ENCODE results near the gene SLC9A3.

Gene SLC9A3

GRCh38 chr5:440401-441201, 83.6 kb downstream of the SLC9A3 start:
- DNase-seq: no peak

- no peak for DNase-seq
Observed at GRCh38 chr5:439636-440035, 84.6 kb downstream of the SLC9A3 start.

- no peak for DNase-seq
Observed at GRCh38 chr5:439181-439580, 85.1 kb downstream of the SLC9A3 start.

GRCh38 chr5:438481-438981, 85.7 kb downstream of the SLC9A3 start:
- no peak for DNase-seq

DNA sequence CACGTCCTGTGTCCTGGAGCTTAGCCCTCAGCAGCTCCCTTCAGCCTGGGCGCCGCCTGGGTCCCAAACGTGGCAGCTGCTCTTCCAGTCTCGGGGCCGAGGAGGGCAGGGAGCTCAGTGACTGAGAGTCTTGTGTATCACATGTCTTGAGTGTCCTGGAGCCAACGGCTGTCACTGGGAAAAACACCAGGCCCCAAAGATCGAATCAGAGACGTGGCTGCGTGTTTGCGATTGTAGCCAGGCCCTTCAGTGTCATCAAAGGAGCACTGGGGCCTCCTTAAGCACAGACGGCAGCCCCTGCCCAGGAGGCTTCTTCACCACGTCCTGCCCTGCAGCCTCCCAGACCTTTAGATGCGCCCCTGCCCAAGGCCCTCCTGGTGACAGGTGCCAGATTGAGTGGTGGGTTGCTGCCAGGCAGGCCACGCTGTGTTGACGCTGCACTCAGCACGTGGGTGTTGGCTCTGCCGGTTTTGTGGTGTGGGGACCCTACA, 86.9 kb downstream of the SLC9A3 start:
- no peak for DNase-seq

DNA sequence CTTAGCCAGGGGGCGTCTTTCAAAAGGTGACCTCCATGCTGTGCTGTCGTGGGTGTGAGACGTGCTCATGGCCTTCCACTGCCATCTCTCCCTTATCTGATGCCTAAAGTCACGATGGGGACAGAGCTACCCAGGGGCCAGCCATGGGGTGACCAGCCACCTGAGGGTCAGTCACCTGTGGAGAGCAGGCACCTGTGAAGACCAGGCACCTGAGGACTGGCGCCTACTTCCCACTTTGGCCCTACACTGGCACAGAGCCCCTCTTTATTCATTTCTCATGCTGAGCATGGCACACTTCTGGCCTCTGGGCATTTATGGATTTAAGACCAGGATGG, 87.6 kb downstream of the SLC9A3 start:
- DNase-seq: no peak

DNA sequence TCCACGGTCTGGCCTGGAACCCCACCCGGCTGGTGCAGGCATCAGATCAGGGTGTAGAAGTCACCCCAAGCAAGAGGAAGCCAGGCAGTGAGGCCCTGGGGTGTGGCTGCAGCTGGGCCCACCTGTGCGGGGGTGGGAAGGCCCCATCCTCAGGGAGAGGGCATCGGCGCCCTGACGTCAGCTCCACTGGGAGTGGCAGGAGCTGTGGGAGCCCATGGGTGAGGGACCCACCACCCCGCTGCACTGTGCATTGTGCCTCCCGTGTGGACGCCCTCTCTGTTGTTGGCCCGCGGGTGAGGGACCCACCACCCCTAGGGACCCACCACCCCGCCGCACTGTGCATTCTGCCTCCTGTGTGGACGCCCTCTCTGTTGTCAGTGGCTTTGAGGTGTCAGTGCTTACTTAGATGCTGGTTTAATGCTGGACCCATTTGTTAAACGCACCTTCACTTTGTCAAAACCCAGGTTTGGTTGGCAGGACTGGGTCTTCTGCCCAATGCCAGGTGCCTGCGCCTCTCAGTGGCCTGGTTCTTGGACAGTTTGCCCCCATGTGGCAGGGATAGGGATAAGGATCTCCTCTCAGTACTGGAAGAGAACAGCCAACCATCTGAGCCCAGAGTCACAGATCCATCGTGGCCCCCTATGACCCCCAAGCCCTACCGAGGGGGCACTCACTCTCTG, 88.1 kb downstream of the SLC9A3 start:
- no peak for DNase-seq

DNA sequence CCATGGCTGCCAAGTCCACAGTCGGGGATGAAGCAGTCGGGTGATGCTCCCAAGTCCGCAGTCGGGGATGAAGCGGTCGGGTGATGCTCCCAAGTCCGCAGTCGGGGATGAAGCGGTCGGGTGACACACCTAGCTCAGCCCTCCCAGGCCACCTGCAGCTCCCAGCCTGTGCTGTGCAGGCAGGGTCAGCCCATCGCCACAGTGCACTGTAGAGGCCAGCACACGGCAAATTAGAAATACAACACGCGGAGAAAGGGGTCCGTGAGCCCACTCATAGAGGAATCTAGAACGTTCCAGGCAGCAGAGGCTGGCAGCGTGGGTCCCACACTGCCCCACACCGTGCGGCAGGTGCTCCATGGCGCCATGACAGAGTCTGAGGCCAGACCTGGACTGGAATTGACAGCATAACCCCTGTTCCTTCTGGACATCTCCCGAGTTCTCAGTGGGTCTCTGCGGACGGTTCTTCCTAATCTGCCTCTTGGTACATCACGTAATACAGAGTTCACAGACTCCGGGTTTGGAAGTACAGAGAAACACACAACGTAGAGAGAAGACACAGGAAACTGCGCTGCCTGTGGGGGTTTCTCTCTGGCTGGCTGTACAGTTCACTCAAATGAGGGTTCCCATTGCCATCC, 89.0 kb downstream of the SLC9A3 start:
- no peak for DNase-seq

- DNase-seq: no peak
Observed at GRCh38 chr5:434443-435146, 89.7 kb downstream of the SLC9A3 start.

DNA sequence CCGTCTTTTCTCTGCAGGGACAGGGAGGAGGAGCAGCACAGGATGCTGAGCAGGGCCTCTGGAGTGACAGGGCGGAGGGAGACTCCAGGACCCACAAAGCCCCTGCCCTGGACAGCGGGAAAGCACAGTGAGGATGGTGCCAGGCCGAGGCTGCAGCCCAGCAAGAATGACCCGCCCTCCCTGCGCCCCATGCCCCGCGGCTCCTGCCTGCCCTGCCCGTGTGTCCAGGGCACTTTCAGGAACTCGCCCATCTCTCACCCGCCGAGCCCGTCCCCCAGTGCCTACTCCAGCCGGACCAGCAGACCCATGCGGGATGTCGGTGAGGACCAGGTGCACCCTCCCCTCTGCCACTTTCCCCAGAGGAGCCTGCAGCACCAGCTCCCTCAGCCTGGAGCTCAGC, 90.4 kb downstream of the SLC9A3 start:
- DNase-seq: no peak

- no peak for DNase-seq
Observed at GRCh38 chr5:432928-433791, 91.1 kb downstream of the SLC9A3 start.

GRCh38 chr5:432201-432927, 91.9 kb downstream of the SLC9A3 start:
- no peak for DNase-seq

DNA sequence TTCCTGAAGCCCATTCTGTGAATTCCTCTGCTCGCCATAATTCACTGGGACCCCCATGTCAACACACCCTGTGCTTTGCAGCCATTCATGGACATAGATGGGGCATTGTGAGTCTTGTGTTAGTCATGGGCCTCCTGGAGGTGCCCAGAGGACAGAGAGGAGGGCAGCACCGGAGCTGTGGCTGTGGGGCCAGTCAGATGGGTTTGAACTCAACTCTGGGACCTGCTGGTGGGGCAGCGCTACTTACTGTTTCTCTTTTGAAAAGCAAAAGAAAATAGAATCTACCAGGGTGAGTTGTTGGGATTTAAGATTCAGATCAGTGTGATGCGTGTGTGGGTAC, 92.6 kb downstream of the SLC9A3 start:
- no peak for DNase-seq

DNA sequence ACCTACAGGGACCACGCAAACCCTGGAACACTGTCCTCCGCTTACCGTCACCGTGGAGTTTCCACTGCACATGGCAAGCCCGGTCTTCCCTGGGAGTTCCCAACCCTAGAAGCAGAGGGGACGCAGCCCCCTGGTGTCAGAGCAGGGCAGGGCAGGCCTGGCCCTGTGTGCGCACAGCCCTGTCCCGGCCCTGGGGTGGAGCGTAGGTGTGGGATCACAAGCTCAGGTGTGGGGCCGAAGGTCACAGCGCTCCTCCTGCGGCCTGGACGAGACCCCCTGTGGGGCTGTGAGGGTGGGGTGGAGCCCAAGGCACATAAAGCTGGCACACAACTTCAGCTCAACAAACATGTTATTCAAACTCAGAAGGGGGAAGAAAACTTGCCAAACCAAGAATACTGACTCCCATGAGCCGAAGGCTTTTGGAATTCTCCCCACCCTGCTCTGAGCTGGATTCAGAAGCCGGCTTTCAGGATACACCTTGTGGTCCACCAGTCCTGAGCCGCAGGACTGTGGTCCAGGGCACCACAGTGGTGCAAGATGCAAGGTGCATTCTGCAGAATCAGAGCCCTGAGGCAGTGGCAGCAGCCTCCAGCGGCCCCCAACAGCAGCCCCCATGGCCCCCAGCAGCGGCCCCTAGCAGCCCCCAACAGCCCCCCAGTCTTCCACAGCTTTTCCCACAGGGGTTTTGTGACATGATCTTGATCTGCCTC, 93.1 kb downstream of the SLC9A3 start:
- no peak for DNase-seq

GRCh38 chr5:430214-430925, 93.9 kb downstream of the SLC9A3 start:
- no peak for DNase-seq

DNA sequence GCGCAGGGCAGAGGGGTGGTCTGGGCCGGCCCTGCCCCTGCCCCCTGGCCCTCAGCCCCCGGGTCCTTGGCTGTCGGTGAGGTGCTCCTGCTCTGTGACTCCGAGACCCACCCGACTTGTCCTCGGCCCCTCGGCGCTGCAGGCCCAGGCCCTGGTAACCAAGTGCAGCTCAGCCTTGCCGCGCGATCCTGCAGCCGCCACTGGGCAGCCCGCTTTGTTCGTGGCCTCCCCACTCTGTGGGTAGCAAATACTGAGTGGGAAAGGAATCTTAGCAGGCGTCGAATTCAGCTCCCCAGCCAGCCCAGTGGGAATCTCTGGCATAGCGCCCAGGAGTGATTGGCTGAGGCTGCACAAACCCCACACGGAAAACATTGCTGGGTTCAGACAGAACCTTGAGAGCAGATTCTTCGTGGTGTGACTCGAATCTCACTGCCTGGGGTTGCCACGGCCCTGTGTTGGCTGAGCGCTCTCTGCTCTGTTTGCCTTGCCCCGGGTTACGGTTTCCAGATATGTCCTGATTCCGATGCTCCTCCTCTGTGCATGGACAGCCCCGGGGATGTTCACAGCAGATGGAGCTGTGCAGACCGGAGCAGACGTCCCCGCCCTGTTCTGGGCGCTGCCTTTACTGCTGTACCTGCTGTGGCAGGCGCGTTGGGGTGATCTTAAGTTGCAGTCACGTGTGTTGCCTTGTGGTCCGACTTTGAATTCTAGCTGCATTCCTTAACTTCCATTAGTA, 94.6 kb downstream of the SLC9A3 start:
- peak; percentile 8 for DNase-seq

DNA sequence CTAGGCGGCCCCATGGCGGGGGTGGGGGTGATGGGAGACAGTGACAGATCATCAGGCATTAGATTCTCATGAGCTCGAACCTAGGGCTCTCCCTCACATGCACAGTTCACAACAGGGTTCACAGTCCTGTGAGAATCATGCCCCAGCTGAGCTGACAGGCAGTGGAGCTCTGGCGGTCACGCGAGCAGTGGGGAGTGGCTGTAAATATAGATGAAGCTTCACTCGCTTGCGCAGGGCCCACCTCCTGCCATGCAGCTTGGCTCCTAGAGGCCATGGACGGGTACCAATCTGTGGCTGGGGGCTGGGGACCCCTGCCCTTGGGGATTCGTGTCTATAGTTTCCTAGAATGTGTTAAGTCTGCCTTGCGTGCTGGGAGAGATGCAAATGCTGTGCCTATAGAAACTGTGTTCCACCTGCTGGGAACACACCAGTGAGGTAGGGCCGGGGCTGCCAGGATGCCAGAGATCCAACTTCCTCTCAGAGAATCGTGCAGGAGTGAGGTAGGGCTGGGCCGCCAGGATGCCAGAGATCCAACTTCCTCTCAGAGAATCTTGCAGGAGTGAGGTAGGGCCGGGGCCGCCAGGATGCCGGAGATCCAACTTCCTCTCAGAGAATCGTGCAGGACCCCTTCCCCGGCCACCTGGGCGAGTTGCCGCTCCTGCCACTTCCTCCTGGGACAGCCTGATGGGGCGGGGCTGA, 95.3 kb downstream of the SLC9A3 start:
- no peak for DNase-seq

DNA sequence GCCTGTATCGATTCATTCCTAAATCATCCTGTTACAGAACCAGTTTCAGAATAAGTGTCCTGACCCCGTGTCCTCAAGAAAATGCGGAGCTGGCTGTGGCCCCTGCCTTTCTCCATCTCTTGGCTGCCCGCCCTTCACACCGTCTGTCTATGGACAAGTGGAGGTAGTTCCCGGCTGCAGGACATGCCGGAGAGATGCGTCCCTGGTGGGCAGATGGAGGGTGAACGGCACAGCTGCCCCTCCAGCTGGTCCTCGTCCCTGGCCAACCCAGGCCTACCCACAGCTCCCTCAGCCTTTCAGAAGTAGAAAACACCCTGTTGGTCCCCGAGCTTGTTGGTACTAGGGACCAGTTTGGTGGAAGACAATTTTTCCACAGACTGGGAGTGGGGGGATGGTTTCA, 96.0 kb downstream of the SLC9A3 start:
- DNase-seq: no peak

All from midbrain (tissue), 1 donor.